HCT116 (cell line): ENCODE measurements around the gene NNAT. TPM values are rescaled to one million over a fixed set of nuclear protein-coding genes. Genes with fewer than 3 reads are reported as not detected.

Experiments
- ATAC-seq: fragments of 200-7000 bp; cut with Tn5 transposase; 2 replicates; pipeline ENCODE4 v1.9.1; 2020; ENCODE audit warnings: mild to moderate bottlenecking, moderate library complexity
- BruUV-seq: library from RNA; stranded (reverse); fragments of 400-500 nt; replicated peaks from 2 replicates; lab custom pipeline; 2021; lab: Mats Ljungman, UMichigan
- CTCF ChIA-PET: fragments of 300-600 bp; sonication (Branson Sonifier 250); formaldehyde crosslinking; loops from one replicate; lab custom pipeline; 2021; ENCODE audit warnings: antibody characterized with exemption; lab: Charles Lee
- POLR2A ChIA-PET: fragments of 300-600, 350-600 bp; sonication (Branson Sonifier 250); formaldehyde crosslinking; loops from one replicate; lab custom pipeline; 2021; ENCODE audit warnings: antibody characterized with exemption; lab: Charles Lee
- RAD21 ChIA-PET, 2 experiments: fragments of 300-600 bp; sonication (Branson Sonifier 250); formaldehyde crosslinking; loops; one replicate each; lab custom pipeline; 2023; ENCODE audit warnings: low total read pairs in 2 of 2; ENCODE audit not compliant: uncharacterized antibody in 2 of 2, unreplicated experiment in 2 of 2, low non-redundant PET in 1 of 2; lab: Charles Lee
- DNase-seq: peaks from one replicate; pipeline ENCODE4 v3.0.0-alpha.2; 2010; ENCODE audit warnings: low read depth, low spot score
- H2AFZ ChIP-seq: fragments of 200-600 bp; shearing (Covaris generic), sonication (generic); 2 replicates; pipeline ENCODE4 v1.6.1; 2017; ENCODE audit warnings: low read depth, mixed run types, mixed read lengths, antibody characterized with exemption, low read length; ENCODE audit not compliant: poor library complexity, severe bottlenecking
- H3K27ac ChIP-seq: 2 replicates; pipeline ENCODE4 v1.5.1; 2012; ENCODE audit warnings: low read depth, low read length
- H3K27me3 ChIP-seq: fragments of 200-600 bp; sonication (generic); 2 replicates; pipeline ENCODE4 v1.6.1; 2016; ENCODE audit warnings: mixed run types, low read length, mixed read lengths; ENCODE audit not compliant: insufficient read depth
- H3K36me3 ChIP-seq, 2 experiments: fragments of 200-500 bp in 1 of 2; fragments of 200-600 bp in 1 of 2; sonication (Bioruptor generic) in 1 of 2; sonication (generic) in 1 of 2; 2 replicates each; pipeline versions ENCODE4 v1.5.1 to v1.6.1; 2014 to 2016; ENCODE audit warnings: low read length in 2 of 2, inconsistent platforms in 1 of 2, mixed read lengths in 1 of 2, mixed run types in 1 of 2; ENCODE audit not compliant: insufficient read depth in 2 of 2, control insufficient read depth in 1 of 2
- H3K4me1 ChIP-seq, 2 experiments: fragments of 200-600 bp in 1 of 2; sonication (generic) in 1 of 2; 2 replicates each; pipeline versions ENCODE4 v1.5.1 to v1.6.1; 2012 to 2017; ENCODE audit warnings: low read length in 2 of 2, inconsistent platforms in 1 of 2, mild to moderate bottlenecking in 1 of 2, mixed read lengths in 1 of 2, mixed run types in 1 of 2, moderate library complexity in 1 of 2; ENCODE audit not compliant: insufficient read depth in 2 of 2, control insufficient read depth in 1 of 2
- H3K4me2 ChIP-seq: fragments of 200-600 bp; sonication (generic); 2 replicates; pipeline ENCODE4 v1.6.1; 2017; ENCODE audit warnings: mixed run types, low read length, mixed read lengths
- H3K4me3 ChIP-seq, 2 experiments: fragments of 200-600 bp in 1 of 2; sonication (generic) in 1 of 2; replicated peaks in 1 of 2; 2 replicates each; pipeline ENCODE4 v1.5.1; 2011 to 2016; ENCODE audit warnings: low read length in 2 of 2, control low read depth in 1 of 2, low read depth in 1 of 2, mild to moderate bottlenecking in 1 of 2, mixed read lengths in 1 of 2, mixed run types in 1 of 2
- H3K79me2 ChIP-seq: fragments of 200-600 bp; sonication (generic); 2 replicates; pipeline ENCODE4 v1.6.1; 2017; ENCODE audit warnings: mild to moderate bottlenecking, mixed run types, low read length, moderate library complexity, mixed read lengths; ENCODE audit not compliant: insufficient read depth
- H3K9ac ChIP-seq: fragments of 200-600 bp; sonication (generic); 2 replicates; pipeline ENCODE4 v1.6.1; 2016; ENCODE audit warnings: low read length, mixed read lengths
- H3K9me2 ChIP-seq: fragments of 200-600 bp; sonication (generic), shearing (Covaris generic); 2 replicates; pipeline ENCODE4 v1.6.1; 2017; ENCODE audit warnings: mixed run types, mild to moderate bottlenecking, moderate library complexity; ENCODE audit not compliant: insufficient read depth
- H3K9me3 ChIP-seq, 2 experiments: fragments of 200-500 bp in 1 of 2; fragments of 200-600 bp in 1 of 2; sonication (Bioruptor generic) in 1 of 2; sonication (generic) in 1 of 2; 2 replicates each; pipeline ENCODE4 v1.6.1; 2014 to 2017; ENCODE audit warnings: low read length in 2 of 2, mixed read lengths in 2 of 2, inconsistent platforms in 1 of 2, low read depth in 1 of 2, mild to moderate bottlenecking in 1 of 2, mixed run types in 1 of 2, moderate library complexity in 1 of 2; ENCODE audit not compliant: control insufficient read depth in 1 of 2, insufficient read depth in 1 of 2
- H4K20me1 ChIP-seq: fragments of 200-600 bp; sonication (generic), shearing (Covaris generic); 2 replicates; pipeline ENCODE4 v1.6.1; 2017; ENCODE audit warnings: mixed run types, mild to moderate bottlenecking, moderate library complexity; ENCODE audit not compliant: insufficient read depth
- ATF3 ChIP-seq: IDR thresholded peaks from 2 replicates; pipeline ENCODE4 v1.6.1; 2012
- CBX3 ChIP-seq: IDR thresholded peaks from 2 replicates; pipeline ENCODE4 v1.6.1; 2012; ENCODE audit warnings: low read depth
- CTCF ChIP-seq, 3 experiments: fragments of 200-600 bp in 1 of 3; sonication (generic) in 1 of 3; IDR thresholded peaks in 2 of 3; conservative IDR thresholded peaks in 1 of 3; 2 replicates each; pipeline ENCODE4 v1.5.1; 2012 to 2017; ENCODE audit warnings: low read depth in 2 of 3, low read length in 2 of 3, antibody characterized with exemption in 1 of 3, borderline replicate concordance in 1 of 3, control low read depth in 1 of 3, mild to moderate bottlenecking in 1 of 3, mixed read lengths in 1 of 3, mixed run types in 1 of 3, moderate library complexity in 1 of 3; ENCODE audit not compliant: insufficient read depth in 1 of 3
- EGR1 ChIP-seq: IDR thresholded peaks from 2 replicates; pipeline ENCODE4 v1.6.1; 2012; ENCODE audit warnings: low read depth
- EZH2 ChIP-seq: fragments of 200-600 bp; sonication (generic); IDR thresholded peaks from 2 replicates; pipeline ENCODE4 v1.6.1; 2017; ENCODE audit warnings: antibody characterized with exemption, mixed run types
- FOSL1 ChIP-seq: IDR thresholded peaks from 2 replicates; pipeline ENCODE4 v1.6.1; 2012; ENCODE audit warnings: low read depth
- JUND ChIP-seq: IDR thresholded peaks from 2 replicates; pipeline ENCODE4 v1.6.1; 2012
- MAX ChIP-seq: IDR thresholded peaks from 2 replicates; pipeline ENCODE4 v1.6.1; 2012
- POLR2A ChIP-seq: IDR thresholded peaks from 2 replicates; pipeline ENCODE4 v1.7.0; 2011; ENCODE audit warnings: borderline replicate concordance; ENCODE audit not compliant: insufficient read depth, insufficient read length; ENCODE audit errors: extremely low read depth
- POLR2AphosphoS5 ChIP-seq: IDR thresholded peaks from 2 replicates; pipeline ENCODE4 v1.6.1; 2011; ENCODE audit warnings: mild to moderate bottlenecking, low read depth, low read length, moderate library complexity
- RAD21 ChIP-seq: IDR thresholded peaks from 2 replicates; pipeline ENCODE4 v1.6.1; 2012; ENCODE audit warnings: low read depth, mild to moderate bottlenecking
- REST ChIP-seq: IDR thresholded peaks from 2 replicates; pipeline ENCODE4 v1.6.1; 2012; ENCODE audit warnings: low read depth
- SIN3A ChIP-seq: IDR thresholded peaks from 2 replicates; pipeline ENCODE4 v1.6.1; 2012; ENCODE audit warnings: low read depth
- SP1 ChIP-seq: IDR thresholded peaks from 2 replicates; pipeline ENCODE4 v1.6.1; 2012; ENCODE audit warnings: low read depth
- TCF7L2 ChIP-seq: IDR thresholded peaks from 2 replicates; pipeline ENCODE4 v1.7.0; 2011; ENCODE audit warnings: borderline replicate concordance, inconsistent platforms; ENCODE audit not compliant: insufficient read depth, insufficient read length; ENCODE audit errors: extremely low read depth
- ZBTB33 ChIP-seq: IDR thresholded peaks from 2 replicates; pipeline ENCODE4 v1.6.1; 2011; ENCODE audit warnings: mild to moderate bottlenecking, low read length, moderate library complexity; ENCODE audit not compliant: insufficient replicate concordance; ENCODE audit errors: extremely low read depth
- ZFX ChIP-seq: fragments of 450-650 bp; IDR thresholded peaks from 2 replicates; pipeline ENCODE4 v1.6.1; 2017
- intact Hi-C: fragments of 100-400 bp; cut with micrococcal nuclease; formaldehyde crosslinking; loops from 2 replicates; pipeline ENCODE4 v1.10.0; 2022
- total RNA-seq: library from RNA; stranded (reverse); gene quantifications from one replicate; pipeline ENCODE4 v1.2.1, GENCODE V29; 2021; ENCODE audit not compliant: unreplicated experiment

NNAT gene
- total RNA-seq, 1 experiment from 2014 or later: not detected

GRCh38 chr20:37504404-37505096 is 16.5 kb upstream of the NNAT start:
- H4K20me1 ChIP-seq: no peaks in the 10 kb centered on the region
- CTCF ChIA-PET: no interaction called here
- no peak overlapping the region for H3K4me3 ChIP-seq
- no peak for ATAC-seq
- no peak overlapping the region for H2AFZ ChIP-seq
- no peak overlapping the region for H3K27ac ChIP-seq
- no peak for TF ChIP-seq EGR1
- no peak for TF ChIP-seq MAX
- no peak for TF ChIP-seq SP1
- TF ChIP-seq CTCF (IDR thresholded peaks at IDR 0.05 in 2 of 3, conservative IDR thresholded peaks at IDR 0.05 in 1 of 3; ENCODE audit: borderline replicate concordance in 1 of 3, insufficient read depth in 1 of 3, low read depth in 2 of 3, low read length in 2 of 3): no peak
- TF ChIP-seq SIN3A: no peak
- no peak for TF ChIP-seq JUND
- TF ChIP-seq REST: no peak
- no peak for TF ChIP-seq CBX3
- TF ChIP-seq RAD21: no peak
- no peak for TF ChIP-seq POLR2AphosphoS5
- no peak for TF ChIP-seq ZFX
- TF ChIP-seq EZH2: no peak
- TF ChIP-seq POLR2A: no peak
- TF ChIP-seq TCF7L2: no peak
- TF ChIP-seq FOSL1: no peak
- TF ChIP-seq ATF3: no peak
- no peak for TF ChIP-seq ZBTB33
- TF ChIP-seq, all 23 proteins: peak for 0
- BruUV-seq: no TSS peak
- Histone ChIP-seq H3K4me2 (no peak overlapping the region), H3K9me2 (no peaks in the 10 kb centered on the region), H3K36me3 (no peaks in the 10 kb centered on the region), H3K9ac (no peak overlapping the region), H3K27me3 (no peaks in the 10 kb centered on the region), H3K79me2 (no peaks in the 10 kb centered on the region), H3K4me1 (peaks cover 0 to 5% of the 10 kb centered on the region in 2 experiments; a peak in 1 of 4 replicates), H3K9me3 (no peaks in the 10 kb centered on the region)
- DNase-seq: no peak
- RAD21 ChIA-PET: no interaction called here
- intact Hi-C loops: no loop called here
- POLR2A ChIA-PET: no interaction called here
